GM18873 (cell line): ENCODE data around the gene CBFA2T3.

Experiments
- ATAC-seq: cut with Tn5 transposase; IDR thresholded peaks from one replicate; pipeline ENCODE4 v1.9.1; 2021; ENCODE audit warnings: mild to moderate bottlenecking, moderate library complexity, moderate number of reproducible peaks; ENCODE audit not compliant: unreplicated experiment, low FRiP score

The CBFA2T3 gene

DNA sequence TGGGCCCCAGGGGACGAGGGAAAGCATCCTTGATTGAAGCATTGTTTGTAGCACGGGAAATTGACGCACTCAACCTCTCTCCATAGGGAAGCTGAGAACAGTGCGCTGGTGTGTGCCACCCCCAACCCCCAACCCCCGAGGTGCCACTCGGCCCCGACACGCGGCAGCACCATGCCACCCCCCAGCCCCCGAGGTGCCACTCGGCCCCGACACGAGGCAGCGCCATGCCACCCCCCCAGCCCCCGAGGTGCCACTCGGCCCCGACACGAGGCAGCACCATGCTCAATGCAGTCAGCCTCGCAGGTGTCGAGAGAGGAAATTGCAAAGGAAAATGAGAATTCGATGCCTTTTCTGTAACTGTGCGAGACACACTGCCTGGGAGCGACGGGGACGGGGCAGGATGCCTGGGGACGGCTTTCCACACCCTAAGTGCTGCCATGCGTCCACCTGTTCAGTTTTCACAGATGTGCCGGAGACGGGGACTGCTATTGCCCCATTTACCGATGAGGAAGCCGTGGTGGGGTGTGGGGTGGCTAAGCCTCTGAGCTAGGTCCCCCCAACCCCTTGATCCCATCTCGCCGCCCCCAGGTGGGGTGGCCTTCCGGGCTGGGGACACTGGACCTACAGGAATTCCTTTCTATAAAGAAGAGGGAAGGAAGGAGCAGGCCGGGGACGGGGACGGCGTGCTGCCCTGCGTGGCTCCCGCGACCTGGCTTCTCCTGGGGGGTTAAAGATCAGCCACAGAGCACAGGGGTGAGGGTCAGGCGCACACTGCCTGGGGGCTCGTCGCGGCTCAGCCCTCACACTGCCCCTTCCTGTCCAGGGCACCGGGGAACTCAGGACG is 9.8 kb downstream of the CBFA2T3 start:
- no peak for ATAC-seq

DNA sequence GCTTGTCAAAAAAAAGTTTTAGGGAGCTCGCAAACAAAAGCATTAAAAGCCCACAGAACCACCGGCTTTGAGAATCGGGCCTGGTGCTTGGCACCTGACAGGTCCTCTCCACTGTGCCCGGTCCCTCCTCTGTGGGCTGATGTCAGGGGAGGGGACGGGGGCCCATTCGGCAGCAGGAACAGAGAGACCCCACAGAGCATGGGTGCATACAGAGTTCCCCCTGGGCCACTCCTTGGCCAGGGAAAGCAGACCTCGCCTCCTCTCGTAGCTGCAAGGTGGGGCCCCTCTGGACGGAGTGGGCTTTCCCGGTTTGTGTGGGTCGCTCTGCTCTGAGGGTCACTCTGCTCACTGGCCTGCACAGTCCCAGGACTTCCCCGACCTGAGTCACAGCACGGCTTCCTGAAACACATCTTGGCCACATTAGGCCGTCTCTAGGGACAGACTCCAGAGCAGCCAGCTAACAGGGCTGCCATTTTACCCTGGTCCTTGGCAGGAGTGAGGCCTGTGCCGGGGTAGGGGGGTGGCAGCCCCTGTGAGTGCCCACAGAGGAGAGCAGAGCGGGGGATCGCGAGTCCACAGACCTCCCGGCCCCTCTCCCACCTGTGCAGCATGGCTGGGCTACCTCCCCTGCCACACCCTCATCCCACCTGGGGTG is 11.1 kb downstream of the CBFA2T3 start:
- ATAC-seq, result no peak

DNA sequence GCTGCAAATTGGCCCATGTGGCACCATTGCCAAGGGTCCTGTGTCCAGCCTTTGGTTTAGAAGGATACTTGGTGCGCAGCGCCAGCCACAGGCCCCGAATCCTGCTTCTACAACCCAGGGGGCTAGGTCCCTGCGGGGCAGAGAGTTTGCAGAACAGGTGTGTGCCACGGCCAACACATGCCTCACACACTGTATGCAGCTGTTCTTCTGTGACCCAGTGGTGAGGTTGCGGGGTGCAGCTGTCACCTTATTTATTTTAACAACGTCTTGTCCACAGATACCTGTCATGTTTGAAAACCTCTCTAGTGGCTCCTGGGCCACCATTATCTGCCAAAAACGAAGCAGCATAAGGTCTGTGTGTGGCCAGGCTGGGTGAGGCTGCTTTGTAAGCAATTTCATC is 11.6 kb downstream of the CBFA2T3 start:
- ATAC-seq, result no peak

DNA sequence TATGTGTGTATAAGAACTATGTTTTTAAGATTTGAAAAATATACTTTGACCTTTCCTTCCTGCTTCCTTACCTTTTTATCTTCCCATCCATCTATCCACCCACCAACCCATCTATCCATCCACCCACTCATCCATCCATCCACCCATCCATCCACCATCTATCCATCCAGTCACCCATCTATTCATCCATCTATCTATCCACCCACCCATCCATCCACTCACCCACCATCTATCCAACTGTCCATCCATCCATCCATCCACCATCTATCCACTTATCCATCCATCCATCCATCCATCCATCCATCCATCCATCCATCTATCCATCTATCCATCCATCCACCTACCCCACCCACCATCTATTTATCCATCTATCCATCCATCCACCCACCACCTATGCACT is 12.4 kb downstream of the CBFA2T3 start:
- no peak for ATAC-seq

DNA sequence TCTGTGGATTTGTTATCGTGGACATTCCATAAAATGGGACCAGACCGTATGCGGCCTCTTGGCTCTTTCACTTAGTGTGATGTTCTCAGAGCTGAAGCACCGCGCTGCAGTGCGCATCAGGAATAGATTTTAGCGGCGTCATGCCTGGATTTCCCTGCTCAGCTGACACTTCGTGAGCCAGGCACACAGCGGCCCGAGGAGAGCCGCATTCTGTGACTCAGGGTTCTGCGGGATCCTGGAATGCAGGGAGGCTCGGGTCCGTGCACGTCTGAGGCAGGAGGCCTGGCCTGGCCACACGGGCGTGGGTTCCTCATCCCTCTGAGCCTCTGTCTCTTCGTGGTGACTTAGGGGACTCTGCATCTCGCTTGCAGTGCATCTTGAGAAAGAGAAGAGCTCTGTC is 13.4 kb downstream of the CBFA2T3 start:
- no peak for ATAC-seq

DNA sequence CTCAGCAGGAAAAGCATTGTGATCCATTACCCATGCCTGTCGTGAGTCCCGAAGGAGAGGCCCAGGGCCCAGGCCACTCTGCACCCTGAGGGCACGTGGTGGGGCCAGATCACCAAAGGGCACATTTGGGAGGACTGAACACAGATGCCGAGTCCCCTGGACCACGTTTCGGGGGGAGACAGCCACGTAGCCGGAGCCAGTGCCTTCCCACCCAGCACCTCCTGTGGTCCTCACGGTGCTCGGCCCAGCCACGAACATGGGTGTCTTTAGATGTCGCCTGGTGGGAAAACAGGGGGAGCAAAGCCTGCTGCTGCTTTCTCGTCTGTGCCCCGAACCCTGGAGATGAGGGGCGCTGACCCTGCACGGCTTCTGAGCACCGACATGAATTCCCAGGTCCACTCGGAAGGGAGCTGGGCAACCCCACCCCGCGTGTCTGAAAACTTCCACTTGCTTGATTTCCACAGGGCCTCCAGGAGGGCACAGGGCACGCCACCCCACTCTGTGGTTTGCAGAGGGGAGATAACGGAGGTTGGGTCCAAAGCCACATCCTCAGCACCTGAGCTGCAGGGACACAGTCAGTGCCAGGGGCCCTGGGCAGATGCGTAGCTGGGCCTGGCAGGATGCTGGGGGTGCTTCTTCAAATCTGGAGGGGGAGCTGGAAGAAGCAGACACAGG is 14.4 kb downstream of the CBFA2T3 start:
- no peak for ATAC-seq

DNA sequence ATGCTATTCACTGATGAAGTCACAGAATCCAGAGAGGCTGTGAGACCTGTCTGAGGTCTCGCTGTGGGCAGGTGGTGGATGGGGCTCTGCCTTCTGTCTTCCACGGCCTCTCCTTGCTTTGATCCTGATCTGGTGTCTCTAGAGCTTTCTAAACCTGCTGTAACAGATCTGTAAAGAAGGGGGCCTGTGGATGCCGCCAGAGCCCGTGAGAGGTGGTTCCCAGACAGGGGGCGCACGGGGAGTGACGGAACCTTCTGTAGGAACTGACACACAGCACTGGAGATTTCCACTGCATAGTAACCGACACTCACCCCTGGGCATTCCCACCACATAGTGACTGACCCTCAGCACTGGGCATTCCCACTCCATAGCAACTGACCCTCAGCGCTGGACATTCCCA is 16.0 kb downstream of the CBFA2T3 start:
- no peak for ATAC-seq

DNA sequence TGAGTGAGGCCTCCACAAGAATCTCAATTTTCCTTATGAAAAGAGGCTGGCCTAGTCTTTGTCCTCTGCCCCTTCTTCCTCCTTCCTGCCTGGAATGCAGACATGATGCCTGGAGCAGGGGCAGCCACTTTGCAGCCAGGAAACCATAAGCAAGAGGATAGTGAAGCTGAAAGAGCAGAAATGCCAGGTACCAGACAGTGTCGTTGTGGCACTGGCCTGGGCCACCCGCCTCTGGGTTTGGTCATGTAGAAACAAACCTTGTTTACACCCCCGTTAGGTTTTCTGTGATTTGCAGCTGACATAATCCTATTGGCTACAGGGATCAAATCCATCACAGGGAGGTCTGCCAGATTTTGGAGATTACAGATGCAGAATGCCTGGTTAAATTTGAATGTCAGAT is 16.5 kb downstream of the CBFA2T3 start:
- no peak for ATAC-seq

DNA sequence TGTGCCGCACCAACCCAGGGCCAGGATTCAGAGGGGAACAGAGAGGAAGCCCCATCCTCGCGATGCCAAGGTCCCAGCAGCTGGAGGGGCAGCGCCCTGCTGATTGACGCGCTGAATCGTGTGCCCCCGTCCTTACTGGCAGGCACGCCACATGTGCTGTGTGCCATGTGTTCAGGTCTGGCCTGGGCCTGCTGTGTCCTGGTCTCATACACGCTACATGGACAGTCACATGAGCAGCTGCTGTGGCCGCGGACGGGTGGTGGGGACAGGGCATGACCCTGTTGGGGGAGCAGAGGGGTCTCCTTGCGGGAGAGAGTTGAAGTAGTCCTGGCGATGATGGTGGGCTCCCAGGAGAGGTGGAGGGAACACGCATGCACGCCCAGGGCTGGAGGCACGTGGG is 18.0 kb downstream of the CBFA2T3 start:
- ATAC-seq, result no peak

DNA sequence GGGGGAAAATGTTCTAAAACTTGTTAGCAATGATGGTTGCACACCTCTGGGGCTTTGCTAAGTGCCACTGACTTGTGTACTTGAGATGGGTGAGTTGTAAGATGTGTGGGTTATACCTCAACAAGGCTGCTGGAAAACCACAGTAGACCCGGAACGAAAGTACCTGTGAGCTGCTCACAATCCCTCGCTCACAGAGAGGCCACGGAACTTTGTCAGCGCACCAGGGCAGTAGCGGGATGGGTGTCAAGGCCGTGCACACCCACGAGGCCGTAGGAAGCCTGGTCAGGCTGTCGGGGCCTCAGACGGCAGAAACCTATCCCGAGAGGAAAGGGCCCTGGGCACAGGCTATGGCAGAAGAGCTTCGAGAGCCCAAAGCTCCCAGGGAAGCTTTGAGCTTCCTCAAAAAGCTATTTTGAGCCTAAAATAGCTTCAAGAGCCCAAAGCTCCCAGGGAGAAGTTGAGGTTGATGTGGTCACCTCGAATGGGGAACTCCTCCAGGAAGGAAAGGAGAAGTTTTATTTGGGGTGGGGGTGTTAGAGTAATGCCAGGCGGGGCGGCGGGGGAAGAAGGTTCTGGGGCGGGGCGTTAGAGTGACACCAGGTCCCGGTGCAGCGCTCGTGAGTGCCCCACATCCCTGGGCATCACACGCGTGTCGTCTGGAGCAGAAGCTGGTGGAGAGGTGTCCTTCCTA is 19.0 kb downstream of the CBFA2T3 start:
- no peak for ATAC-seq

DNA sequence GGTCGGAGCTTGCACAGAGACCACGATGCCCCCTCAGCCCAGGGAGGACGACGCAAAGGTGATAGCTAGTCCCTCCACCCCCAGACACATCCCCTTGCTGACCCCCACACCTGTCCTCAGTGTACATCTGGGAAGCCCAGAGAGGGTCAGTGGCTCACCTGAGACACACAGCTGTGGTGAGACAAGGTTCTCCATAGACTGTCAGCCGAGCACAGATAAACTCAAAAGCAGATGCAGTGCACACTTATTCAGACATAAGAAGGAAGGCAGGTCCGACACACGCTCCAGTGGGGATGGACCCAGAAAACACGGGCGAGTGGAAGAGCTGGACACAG is 19.6 kb downstream of the CBFA2T3 start:
- ATAC-seq, result no peak

DNA sequence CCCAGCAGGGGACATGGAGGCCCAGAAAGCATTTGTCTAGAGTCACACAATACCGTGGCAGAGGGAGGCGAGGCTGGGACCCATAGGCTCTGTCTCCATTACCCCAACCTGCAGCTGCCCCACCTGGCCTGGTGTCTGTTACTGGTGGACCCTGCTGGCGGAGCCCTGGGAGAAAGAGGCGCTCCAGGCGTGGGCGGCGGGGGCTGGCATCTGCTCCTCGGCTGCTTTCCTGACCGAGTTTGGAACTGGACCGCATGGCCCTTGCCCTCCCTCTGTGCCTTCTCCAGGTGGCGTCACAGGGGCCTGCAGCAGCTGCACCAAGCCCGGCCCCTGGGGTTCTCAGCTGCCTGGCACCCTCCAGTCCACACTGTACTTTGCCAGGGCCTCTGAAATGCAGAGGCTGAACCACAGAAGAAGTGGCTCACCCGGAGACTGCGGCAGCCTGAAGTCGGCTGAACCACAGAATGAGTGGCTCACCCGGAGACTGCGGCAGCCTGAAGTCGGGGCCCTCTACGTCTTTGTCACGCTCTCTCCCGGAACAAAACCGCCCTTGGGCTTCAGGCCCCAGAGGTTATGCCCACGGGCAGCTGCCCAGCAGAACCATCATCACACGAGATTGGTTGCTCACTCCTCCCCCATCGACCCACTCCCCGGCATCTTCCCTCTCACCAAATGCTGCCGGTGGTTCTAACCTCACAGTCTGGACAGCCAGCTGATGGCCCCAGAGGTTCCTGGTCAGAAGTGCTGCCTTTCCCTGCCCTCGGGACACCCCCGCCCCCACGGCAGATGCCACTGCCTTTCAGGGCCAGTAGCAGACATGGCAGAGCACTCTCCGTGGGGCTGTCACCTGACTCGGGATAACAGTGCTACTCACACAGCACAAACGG is 20.2 kb downstream of the CBFA2T3 start:
- ATAC-seq, result no peak

DNA sequence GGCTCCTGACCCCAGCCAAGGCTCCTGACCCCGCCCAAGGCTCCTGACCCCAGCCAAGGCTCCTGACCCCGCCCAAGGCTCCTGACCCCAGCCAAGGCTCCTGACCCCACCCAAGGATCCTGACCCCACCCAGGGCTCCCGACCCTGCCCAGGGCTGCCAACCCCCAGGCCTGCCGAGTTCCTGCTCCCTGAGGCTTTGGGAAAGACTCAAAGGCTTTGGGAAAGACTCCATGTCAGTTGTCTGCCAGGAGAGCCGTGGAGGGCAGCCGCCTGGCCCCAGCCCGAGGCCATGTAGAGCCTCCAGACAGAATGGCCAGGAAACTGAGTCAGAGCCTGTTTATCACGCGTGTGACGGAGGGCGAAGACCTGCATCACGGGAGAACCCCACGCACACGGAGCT is 21.1 kb downstream of the CBFA2T3 start:
- ATAC-seq, result no peak

DNA sequence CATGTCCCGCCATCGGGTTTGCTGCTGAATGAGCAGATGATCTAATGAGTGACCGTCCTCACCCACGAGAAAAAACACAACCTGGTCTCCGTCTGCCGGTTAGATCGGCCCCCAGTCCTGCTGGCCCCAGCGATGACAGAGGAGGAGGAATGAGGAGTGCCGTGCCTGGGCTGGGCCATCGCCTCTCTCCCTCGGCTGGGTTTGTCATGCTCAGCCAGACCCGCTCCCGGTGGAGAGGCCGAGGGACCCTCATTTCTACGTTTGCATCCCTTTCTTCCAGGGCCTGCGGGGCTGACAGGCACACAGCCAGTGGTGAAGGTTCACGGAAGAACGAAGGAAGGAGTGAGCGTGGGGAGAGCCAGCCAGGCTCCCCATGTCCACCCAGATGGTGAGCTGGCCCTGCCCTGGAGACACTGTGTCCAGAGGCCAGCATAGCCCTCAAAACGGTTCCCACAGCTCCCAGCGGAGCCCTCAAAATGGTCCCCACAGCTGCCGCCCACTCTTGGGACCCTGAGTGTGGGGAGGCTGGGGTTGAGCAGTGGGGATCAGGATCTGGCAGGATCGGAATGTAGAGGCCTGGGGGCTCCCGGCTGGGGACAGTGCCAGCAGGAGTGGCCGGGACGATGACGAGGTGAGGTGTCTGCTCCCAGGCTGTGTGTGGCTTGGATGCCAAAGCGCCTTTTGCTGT is 23.9 kb downstream of the CBFA2T3 start:
- no peak for ATAC-seq

DNA sequence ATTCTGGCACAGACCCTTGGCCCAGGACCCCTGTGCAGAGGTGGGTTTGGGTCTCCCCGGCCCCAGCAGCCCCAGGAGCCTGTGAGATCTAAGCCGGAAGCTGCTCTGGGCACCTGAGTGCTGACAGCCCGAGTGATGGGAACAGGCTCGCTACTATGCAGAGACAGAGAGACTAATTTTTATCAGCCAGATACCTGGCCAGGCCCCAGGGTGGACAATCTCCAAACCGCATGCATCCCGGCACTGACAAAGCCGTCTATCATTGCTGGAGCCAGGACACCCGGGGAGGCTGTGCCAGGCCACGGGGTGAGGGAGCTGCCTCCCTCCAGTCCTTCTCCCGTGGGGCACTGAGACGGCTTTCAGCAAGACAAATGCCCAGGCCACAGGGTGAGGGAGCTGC is 25.0 kb downstream of the CBFA2T3 start:
- no peak for ATAC-seq

DNA sequence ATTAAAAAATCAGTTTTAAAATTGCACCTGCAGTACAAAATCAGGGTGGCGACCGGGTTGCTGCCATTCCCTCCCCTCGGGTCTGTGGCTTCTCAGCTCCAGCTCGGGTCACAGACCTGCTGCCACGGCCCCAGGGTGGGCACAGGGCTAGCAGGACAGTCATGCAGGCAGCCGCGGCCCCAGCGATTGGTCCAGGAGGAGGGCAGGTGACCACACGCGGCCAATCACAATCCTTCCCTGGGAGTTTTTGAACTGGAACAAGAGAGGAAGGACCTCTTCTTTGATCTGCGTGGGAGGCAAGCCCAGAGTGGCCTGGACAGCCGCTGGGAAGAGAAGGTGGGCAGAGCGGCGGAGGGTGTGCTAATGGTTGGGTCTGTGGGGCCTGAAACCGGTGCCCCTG is 25.5 kb downstream of the CBFA2T3 start:
- ATAC-seq, result no peak

DNA sequence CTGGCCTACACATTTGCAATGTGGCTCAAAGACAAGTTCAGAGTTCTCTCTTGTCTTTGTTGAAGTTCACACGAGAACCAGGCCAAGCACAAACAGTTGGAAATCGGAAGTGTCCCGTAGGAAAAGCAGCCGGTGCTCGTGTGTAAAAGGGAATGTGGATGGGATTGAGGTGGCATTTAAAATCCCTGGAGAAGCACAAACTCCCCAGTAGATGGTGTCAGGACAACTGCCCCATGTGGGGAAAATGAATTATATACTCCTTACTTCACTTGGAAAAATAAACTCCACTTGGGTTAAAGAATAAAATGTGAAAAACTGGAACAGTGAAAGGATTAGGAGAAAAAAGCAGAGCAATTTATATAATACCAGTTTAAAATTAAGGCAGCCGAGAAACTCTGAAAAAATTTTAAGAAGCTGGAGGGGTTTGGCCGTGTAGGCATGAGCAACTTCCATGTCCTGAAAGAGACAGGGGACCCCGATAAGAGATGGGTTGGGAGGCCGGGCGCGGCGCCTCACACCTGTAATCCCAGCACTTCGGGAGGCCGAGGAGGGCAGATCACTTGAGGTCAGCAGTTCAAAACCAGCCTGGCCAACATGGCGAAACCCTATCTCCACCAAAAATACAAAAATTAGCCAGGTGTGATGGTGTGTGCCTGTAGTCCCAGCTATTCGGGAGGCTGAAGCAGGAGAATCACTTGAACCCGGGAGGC is 28.1 kb downstream of the CBFA2T3 start:
- ATAC-seq, result no peak

DNA sequence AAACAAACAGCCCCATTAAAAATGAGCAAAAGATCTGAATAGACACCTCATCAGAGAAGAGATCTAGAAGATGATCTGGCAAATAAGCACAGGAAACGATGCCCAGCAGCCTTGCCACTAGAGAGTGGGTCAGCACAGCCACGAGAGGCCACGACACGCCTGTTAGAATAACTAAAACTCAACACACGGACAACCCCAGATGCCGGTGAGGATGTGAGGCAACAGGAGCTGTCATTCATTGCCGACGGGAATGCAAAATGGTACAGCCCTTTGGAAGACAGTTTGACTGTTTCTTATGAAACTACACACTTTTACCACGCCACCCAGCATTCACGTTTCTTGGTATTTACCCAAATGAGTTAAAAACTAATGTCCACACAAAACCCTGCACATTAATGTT is 31.5 kb downstream of the CBFA2T3 start:
- no peak for ATAC-seq

DNA sequence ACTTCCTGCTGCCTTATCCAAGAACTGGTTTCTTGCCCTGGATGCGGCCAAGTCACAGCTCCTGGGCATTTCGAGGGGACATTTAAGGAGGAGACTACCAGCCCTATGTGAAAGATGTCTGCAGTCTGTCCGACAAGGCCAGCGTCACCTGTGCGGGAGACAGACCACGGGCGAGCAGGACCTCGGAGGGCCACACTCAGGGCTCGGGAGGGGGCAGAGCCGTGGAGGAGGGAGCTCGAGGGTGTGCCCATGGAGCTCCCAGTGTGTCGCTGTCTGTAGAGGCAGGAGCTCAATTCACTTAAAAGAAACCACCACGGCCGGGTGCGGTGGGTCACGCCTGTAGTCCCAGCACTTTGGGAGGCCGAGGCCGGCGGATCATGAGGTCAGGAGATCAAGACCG is 33.3 kb downstream of the CBFA2T3 start:
- no peak for ATAC-seq
